Smooth muscle cell (in vitro differentiated cells): ENCODE results near the gene SH3RF2. TPM values are rescaled to one million over a fixed set of nuclear protein-coding genes. Genes with fewer than 3 reads are reported as not detected.
"Not testable (repeated sequence)": the region's sequence is repeated elsewhere in the genome, so short reads cannot be mapped to it uniquely, and the experiment has no call there.

ENCODE experiments used
- DNase-seq: peaks from one replicate; lab custom pipeline; 2025; ENCODE audit not compliant: unreplicated experiment; lab: John Stamatoyannopoulos, UW
- H2AFZ ChIP-seq: fragments of 200-600 bp; sonication (generic); 2 replicates; pipeline ENCODE4 v1.6.0; 2016; ENCODE audit warnings: antibody characterized with exemption, low read depth, mild to moderate bottlenecking
- H3F3A ChIP-seq: fragments of 200-600 bp; sonication (generic); 2 replicates; pipeline ENCODE4 v1.6.0; 2017; ENCODE audit warnings: antibody characterized with exemption, low read depth
- H3K27ac ChIP-seq: fragments of 200-600 bp; sonication (generic); 2 replicates; pipeline ENCODE4 v1.5.1; 2016; ENCODE audit warnings: low read depth, mild to moderate bottlenecking
- H3K27me3 ChIP-seq: fragments of 200-600 bp; sonication (generic); 2 replicates; pipeline ENCODE4 v1.6.1; 2016; ENCODE audit warnings: low read depth, mild to moderate bottlenecking
- H3K36me3 ChIP-seq: fragments of 200-600 bp; sonication (generic); 2 replicates; pipeline ENCODE4 v1.5.1; 2016; ENCODE audit warnings: low read depth
- H3K4me1 ChIP-seq: fragments of 200-600 bp; sonication (generic); 2 replicates; pipeline ENCODE4 v1.5.1; 2016; ENCODE audit warnings: low read depth
- H3K4me2 ChIP-seq: fragments of 200-600 bp; sonication (generic); 2 replicates; pipeline ENCODE4 v1.6.0; 2016; ENCODE audit warnings: mild to moderate bottlenecking
- H3K4me3 ChIP-seq: fragments of 200-600 bp; sonication (generic); 2 replicates; pipeline ENCODE4 v1.5.1; 2016; ENCODE audit warnings: mild to moderate bottlenecking
- H3K79me2 ChIP-seq: fragments of 200-600 bp; sonication (generic); 2 replicates; pipeline ENCODE4 v1.6.0; 2016; ENCODE audit warnings: low read depth, mild to moderate bottlenecking
- H3K9ac ChIP-seq: fragments of 200-600 bp; sonication (generic); 2 replicates; pipeline ENCODE4 v1.6.0; 2016; ENCODE audit warnings: low read depth
- H3K9me3 ChIP-seq: fragments of 200-600 bp; sonication (generic); replicated peaks from 2 replicates; pipeline ENCODE4 v1.5.1; 2016; ENCODE audit warnings: low read depth
- H4K20me1 ChIP-seq: fragments of 200-600 bp; sonication (generic); 2 replicates; pipeline ENCODE4 v1.6.0; 2016; ENCODE audit warnings: low read depth
- CTCF ChIP-seq: fragments of 200-600 bp; sonication (generic); IDR thresholded peaks from 2 replicates; pipeline ENCODE4 v1.5.1; 2017; ENCODE audit warnings: borderline replicate concordance, mild to moderate bottlenecking, antibody characterized with exemption; ENCODE audit not compliant: insufficient read depth, poor library complexity, severe bottlenecking
- WGBS: methylation state at CpG from one replicate; pipeline ENCODE4 v1.1.7; 2016; ENCODE audit warnings: low lambda C conversion rate; 5-methylcytosine and 5-hydroxymethylcytosine counted together
- polyA plus RNA-seq: library from polyadenylated mRNA; unstranded; fragments of >200 nt; fragmentation: Nextera tagmentation; extraction: Ambion mirVana; gene quantifications from 2 replicates; pipeline ENCODE4 v1.2.1, GENCODE V29; 2016
- total RNA-seq: library from RNA; depleted of rRNA; stranded (reverse); fragments of >200 nt; gene quantifications from 2 replicates; pipeline ENCODE4 v1.2.3, GENCODE V29; 2014

The SH3RF2 gene
- total and polyA plus RNA-seq, 2 experiments from 2014 or later: 1.0 to 2.0 TPM

- peaks cover 18% of the 10 kb centered on the region for H3K4me1 ChIP-seq
- no peaks in the 10 kb centered on the region for H3K79me2 ChIP-seq
- TF ChIP-seq CTCF: no peak
- DNase-seq: no peak
- H3K27me3 ChIP-seq: peaks cover 27% of the 10 kb centered on the region
- H4K20me1 ChIP-seq: no peaks in the 10 kb centered on the region
- H3K4me2 ChIP-seq: no peak overlapping the region
- H3K4me3 ChIP-seq: no peak overlapping the region
- no peak overlapping the region for H3K27ac ChIP-seq
- WGBS: 89% methylated on average over 2 of the region's 2 CpGs
- no peak overlapping the region for H2AFZ ChIP-seq
- no peaks in the 10 kb centered on the region for H3K36me3 ChIP-seq
- peaks cover 6% of the 10 kb centered on the region for H3F3A ChIP-seq
- no peak overlapping the region for H3K9ac ChIP-seq
- H3K9me3 ChIP-seq: no peaks in the 10 kb centered on the region
Observed at GRCh38 chr5:145953202-145953601, 16.8 kb downstream of the SH3RF2 start.

- not testable (repeated sequence) for H3K4me3 ChIP-seq, H3K36me3 ChIP-seq, DNase-seq, H3K9ac ChIP-seq, H3K79me2 ChIP-seq, H3F3A ChIP-seq, H2AFZ ChIP-seq, H3K27ac ChIP-seq, H4K20me1 ChIP-seq, H3K4me2 ChIP-seq, H3K9me3 ChIP-seq
- WGBS: 96% methylated on average over 3 of the region's 3 CpGs
- H3K27me3 ChIP-seq: peaks cover 31% of the 10 kb centered on the region
- H3K4me1 ChIP-seq: peaks cover 17% of the 10 kb centered on the region
Observed at GRCh38 chr5:145954140-145954539, 17.8 kb downstream of the SH3RF2 start.

- Histone ChIP-seq H3K79me2 (no peaks in the 10 kb centered on the region), H3F3A (no peaks in the 10 kb centered on the region), H3K9me3 (no peaks in the 10 kb centered on the region), H3K36me3 (no peaks in the 10 kb centered on the region), H3K27me3 (peaks cover 32% of the 10 kb centered on the region), H3K9ac (no peak overlapping the region), H3K4me3 (no peak overlapping the region), H3K27ac (no peak overlapping the region), H2AFZ (no peak overlapping the region), H3K4me2 (no peak overlapping the region), H4K20me1 (no peaks in the 10 kb centered on the region), H3K4me1 (no peaks in the 10 kb centered on the region)
- no peak for DNase-seq
- no peak for TF ChIP-seq CTCF
- WGBS: 93% methylated on average over 3 of the region's 3 CpGs
Observed at GRCh38 chr5:145957388-145957787, 21.0 kb downstream of the SH3RF2 start.

GRCh38 chr5:145958436-145958835, 22.1 kb downstream of the SH3RF2 start:
- Histone ChIP-seq H3F3A (no peaks in the 10 kb centered on the region), H4K20me1 (no peaks in the 10 kb centered on the region), H3K79me2 (no peaks in the 10 kb centered on the region), H3K4me1 (no peaks in the 10 kb centered on the region), H3K4me2 (no peak overlapping the region), H3K27me3 (peaks cover 32% of the 10 kb centered on the region), H3K9ac (no peak overlapping the region), H3K36me3 (no peaks in the 10 kb centered on the region), H3K27ac (no peak overlapping the region), H3K4me3 (no peak overlapping the region), H2AFZ (no peak overlapping the region), H3K9me3 (no peaks in the 10 kb centered on the region)
- DNase-seq: no peak
- WGBS: 68% methylated on average over 6 of the region's 6 CpGs
- no peak for TF ChIP-seq CTCF
